Measurements from ENCODE around the gene PLD3. TPM values are rescaled to one million over a fixed set of nuclear protein-coding genes. Genes with fewer than 3 reads are reported as not detected.
"Not testable (repeated sequence)": the region's sequence is repeated elsewhere in the genome, so short reads cannot be mapped to it uniquely, and the experiment has no call there.

The PLD3 gene
- total RNA-seq, 1 donor from 2014 or later = 321 TPM

DNA sequence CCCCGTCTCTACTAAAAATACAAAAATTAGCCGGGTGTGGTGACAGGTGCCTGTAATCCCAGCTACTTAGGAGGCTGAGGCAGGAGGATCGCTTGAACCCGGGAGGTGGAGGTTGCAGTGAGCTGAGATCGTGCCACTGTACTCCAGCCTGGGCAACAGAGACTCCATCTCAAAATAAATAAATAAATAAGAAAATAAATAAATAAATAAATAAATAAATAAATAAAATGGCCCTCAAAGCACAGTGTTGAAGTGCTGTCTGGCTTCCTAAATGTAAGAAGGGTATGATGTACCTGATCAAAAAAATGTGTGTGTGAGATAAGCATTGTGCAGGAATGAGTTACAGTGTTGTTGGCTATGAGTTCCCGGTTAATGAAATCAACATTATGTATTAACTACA, 15.4 kb upstream of the PLD3 start:
- not testable (repeated sequence) for DNase-seq (ENCODE audit: low read depth)

DNA sequence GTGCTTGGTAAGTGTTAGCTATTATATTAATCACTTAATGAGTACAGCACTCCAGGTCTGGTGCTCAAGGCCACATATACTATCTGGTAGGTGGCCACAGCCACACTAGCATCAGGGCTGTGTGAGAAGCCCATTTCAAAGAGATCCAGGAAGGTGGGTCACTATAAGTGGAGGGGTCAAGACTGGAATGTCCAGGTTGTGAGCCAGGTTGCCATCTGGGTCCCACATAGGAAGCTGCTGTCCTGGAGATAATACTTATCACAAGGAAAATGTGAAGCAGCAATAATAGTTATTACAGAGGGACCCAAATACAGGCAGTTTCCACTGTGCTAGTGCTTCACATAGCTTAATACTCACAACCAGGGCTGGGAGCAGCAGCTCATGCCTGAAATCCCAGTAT, 13.4 kb upstream of the PLD3 start:
- DNase-seq (ENCODE audit: low read depth) = no peak

- DNase-seq (ENCODE audit: low read depth) = no peak
Measured at GRCh38 chr19:40335855-40336600, 12.5 kb upstream of the PLD3 start.

- DNase-seq (ENCODE audit: low read depth) = no peak
Measured at GRCh38 chr19:40336601-40336900, 11.9 kb upstream of the PLD3 start.

- DNase-seq (ENCODE audit: low read depth) = no peak
Measured at GRCh38 chr19:40337107-40337506, 11.4 kb upstream of the PLD3 start.

DNA sequence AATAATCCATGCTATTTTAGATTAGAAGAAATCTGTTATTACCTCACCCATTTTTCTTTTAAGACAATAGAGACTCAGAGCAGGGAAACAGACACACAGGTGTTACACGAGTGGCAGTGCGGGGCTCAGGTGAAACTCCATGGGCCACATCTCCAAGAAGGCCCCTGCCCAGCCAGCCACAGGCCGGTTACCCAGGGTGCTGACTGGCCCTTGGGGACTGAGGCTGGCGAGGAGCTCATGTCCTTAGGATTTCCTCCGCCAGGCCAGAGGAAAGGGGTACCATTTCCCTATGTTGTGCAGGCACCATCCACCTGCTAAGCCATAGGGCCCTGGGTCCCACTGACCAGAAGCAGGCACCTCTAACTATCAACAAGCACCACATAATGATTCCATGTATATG, 10.9 kb upstream of the PLD3 start:
- DNase-seq (ENCODE audit: low read depth) = no peak

DNA sequence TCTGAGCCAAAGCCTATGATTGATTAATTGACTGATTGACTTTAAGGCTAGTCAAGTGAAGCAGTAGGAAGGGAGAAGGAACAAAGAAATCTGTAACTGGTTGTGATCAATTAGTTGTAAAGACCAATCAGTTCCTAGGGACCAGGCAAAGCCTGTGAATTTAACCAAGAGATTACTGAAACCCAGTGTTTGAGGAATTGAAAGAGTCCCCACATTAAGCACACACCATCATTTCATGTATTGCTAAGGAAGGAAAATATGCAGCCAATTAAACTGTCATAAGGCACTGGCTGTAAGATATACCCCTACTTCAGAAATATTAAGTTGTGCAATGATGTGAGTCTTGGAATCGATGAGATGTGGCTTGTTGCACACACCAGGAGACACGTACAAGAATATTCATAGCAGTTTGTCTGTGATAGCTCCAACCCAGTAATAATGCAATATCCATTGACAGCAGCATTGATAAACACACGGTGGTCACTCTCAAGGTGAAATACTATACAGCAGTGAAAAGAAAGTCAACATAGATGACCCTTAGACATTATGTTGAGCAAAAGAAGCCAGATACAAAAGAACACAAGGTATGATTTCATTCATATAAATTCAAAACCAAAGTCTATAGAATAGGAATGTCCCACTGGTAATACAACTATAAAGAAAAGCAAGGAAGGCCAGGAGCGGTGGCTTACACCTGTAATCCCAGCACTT, 9.3 kb upstream of the PLD3 start:
- no peak for DNase-seq (ENCODE audit: low read depth)

- no peak for DNase-seq (ENCODE audit: low read depth)
Measured at GRCh38 chr19:40341601-40342482, 6.7 kb upstream of the PLD3 start.

DNA sequence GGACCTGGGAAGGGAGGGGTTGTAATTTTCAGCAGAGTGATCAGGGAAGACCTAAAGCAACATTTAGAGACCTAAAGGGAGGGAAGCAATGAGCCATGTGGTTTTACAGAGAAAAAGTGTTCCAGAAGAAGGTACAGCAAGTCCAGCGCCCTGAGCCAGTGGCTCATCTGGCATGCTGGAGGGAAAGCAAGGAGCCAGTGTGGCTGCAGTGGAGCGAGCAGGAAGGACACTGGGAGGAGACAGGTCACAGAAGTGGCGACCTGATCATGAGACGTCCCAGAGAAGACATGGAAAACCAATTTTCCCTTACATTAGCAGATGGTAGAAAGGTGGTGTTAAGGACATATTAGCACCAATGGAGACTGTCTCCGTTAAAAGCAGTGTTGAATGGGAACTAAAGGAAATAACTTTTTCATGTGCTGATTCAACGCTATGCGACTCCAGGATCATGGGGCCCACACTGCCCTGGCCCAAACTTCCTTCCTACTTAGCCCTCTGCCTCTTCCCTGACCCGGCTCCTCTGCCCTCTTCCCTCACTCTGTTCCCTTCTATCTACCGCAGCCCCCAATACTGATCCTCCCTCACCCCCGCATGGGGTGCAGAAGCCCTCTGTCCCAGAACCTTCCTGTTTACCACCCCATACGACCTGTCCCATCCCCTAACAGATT, 5.7 kb upstream of the PLD3 start:
- DNase-seq (ENCODE audit: low read depth) = no peak

DNA sequence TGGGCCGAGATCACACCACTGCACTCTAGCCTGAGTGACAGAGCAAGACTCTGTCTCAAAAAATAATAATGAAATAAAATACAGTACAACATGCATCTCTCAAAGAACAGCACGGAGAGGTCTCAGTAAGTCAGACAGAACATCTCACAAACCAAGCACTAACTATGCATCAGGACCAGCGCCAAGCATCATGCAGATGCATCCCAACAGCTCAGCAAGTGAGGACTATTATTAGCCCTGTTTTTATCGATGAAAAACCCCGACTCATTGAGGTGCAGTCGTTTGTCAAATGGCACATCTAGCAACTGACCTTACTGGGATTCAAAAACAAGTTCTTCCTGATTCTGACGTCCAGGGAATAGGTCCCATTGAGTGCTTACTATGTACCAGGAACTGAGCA, 4.1 kb upstream of the PLD3 start:
- no peak for DNase-seq (ENCODE audit: low read depth)

- peak; percentile 59 for DNase-seq (ENCODE audit: low read depth)
Measured at GRCh38 chr19:40348961-40349507, 539 bp downstream of the PLD3 start.

GRCh38 chr19:40355975-40356680, 7.6 kb downstream of the PLD3 start:
- no peak for DNase-seq (ENCODE audit: low read depth)

GRCh38 chr19:40356681-40357595, 8.4 kb downstream of the PLD3 start:
- no peak for DNase-seq (ENCODE audit: low read depth)

GRCh38 chr19:40357640-40358039, 9.1 kb downstream of the PLD3 start:
- DNase-seq (ENCODE audit: low read depth) = no peak

- DNase-seq (ENCODE audit: low read depth) = no peak
Measured at GRCh38 chr19:40358773-40359172, 10.3 kb downstream of the PLD3 start.

- no peak for DNase-seq (ENCODE audit: low read depth)
Measured at GRCh38 chr19:40360020-40360707, 11.7 kb downstream of the PLD3 start.

GRCh38 chr19:40360708-40361241, 12.3 kb downstream of the PLD3 start:
- DNase-seq (ENCODE audit: low read depth) = no peak

GRCh38 chr19:40362160-40362559, 13.7 kb downstream of the PLD3 start:
- DNase-seq (ENCODE audit: low read depth) = no peak

DNA sequence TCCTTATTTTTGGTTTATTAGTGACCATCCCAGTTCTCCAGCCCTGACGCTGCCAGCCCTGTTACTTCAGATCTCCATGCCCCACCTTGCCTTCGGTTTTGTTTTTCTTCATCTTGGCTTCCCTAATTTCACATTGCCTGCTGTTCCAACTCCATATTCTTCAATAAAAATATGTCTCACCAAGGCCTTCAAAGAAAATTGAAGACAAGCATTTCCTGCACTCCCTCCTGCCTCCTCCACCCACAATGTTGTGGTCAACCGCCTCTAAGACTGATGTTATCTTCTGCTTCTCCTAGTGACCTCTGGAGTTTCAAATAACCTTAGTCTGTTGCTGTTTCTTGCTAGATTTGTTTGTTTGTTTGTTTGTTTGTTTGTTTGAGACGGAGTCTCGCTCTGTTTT, 14.6 kb downstream of the PLD3 start:
- DNase-seq (ENCODE audit: low read depth) = no peak
